SU-DHL-6 (cell line): ENCODE results near the gene LAMA2.

Experiments
- H2AFZ ChIP-seq: fragments of 200-600 bp; sonication (generic); 2 replicates; pipeline ENCODE4 v1.6.1; 2014; ENCODE audit warnings: low read depth, mild to moderate bottlenecking, moderate library complexity, mixed read lengths, antibody characterized with exemption, low read length; ENCODE audit not compliant: severe bottlenecking
- H3F3A ChIP-seq: fragments of 200-600 bp; shearing (Covaris generic); 2 replicates; pipeline ENCODE4 v1.6.0; 2016; ENCODE audit warnings: antibody characterized with exemption, mild to moderate bottlenecking; ENCODE audit not compliant: insufficient read depth
- H3K27ac ChIP-seq: fragments of 200-600 bp; sonication (generic); 2 replicates; pipeline ENCODE4 v1.5.1; 2016; ENCODE audit warnings: low read depth, mild to moderate bottlenecking, low read length, moderate library complexity, mixed read lengths
- H3K27me3 ChIP-seq: fragments of 200-600 bp; sonication (generic), shearing (Covaris generic); 2 replicates; pipeline ENCODE4 v1.6.0; 2014; ENCODE audit warnings: mild to moderate bottlenecking, low read length
- H3K36me3 ChIP-seq: fragments of 200-600 bp; sonication (generic); 2 replicates; pipeline ENCODE4 v1.6.1; 2014; ENCODE audit warnings: mild to moderate bottlenecking, low read length, mixed read lengths
- H3K4me2 ChIP-seq: fragments of 300-600, 200-600 bp; shearing (Covaris generic), sonication (generic); 2 replicates; pipeline ENCODE4 v1.6.0; 2014; ENCODE audit warnings: low read length, low read depth, mild to moderate bottlenecking; ENCODE audit not compliant: poor library complexity, severe bottlenecking
- H3K4me3 ChIP-seq: fragments of 200-600 bp; sonication (generic); 2 replicates; pipeline ENCODE4 v1.5.1; 2014; ENCODE audit warnings: antibody characterized with exemption, low read length, mild to moderate bottlenecking, mixed read lengths; ENCODE audit not compliant: insufficient read depth, poor library complexity, severe bottlenecking
- H3K79me2 ChIP-seq: fragments of 200-600 bp; sonication (generic); 2 replicates; pipeline ENCODE4 v1.6.1; 2014; ENCODE audit warnings: mild to moderate bottlenecking, low read length, moderate library complexity; ENCODE audit not compliant: insufficient read depth
- H3K9ac ChIP-seq: fragments of 200-600 bp; sonication (generic); 2 replicates; pipeline ENCODE4 v1.7.0; 2014; ENCODE audit warnings: mild to moderate bottlenecking, low read length
- H3K9me2 ChIP-seq: fragments of 200-600 bp; sonication (generic); replicated peaks from 2 replicates; pipeline ENCODE4 v1.6.1; 2014; ENCODE audit warnings: low read length; ENCODE audit not compliant: insufficient read depth
- H3K9me3 ChIP-seq: fragments of 200-600 bp; sonication (generic); 2 replicates; pipeline ENCODE4 v1.6.1; 2014; ENCODE audit warnings: low read length, mixed read lengths; ENCODE audit not compliant: insufficient read depth
- H4K20me1 ChIP-seq: fragments of 200-600 bp; sonication (generic); 2 replicates; pipeline ENCODE4 v1.6.1; 2014; ENCODE audit warnings: low read depth, mild to moderate bottlenecking, antibody characterized with exemption, low read length, moderate library complexity, mixed read lengths
- EZH2phosphoT487 ChIP-seq: fragments of 200-600 bp; sonication (generic), shearing (Covaris generic); conservative IDR thresholded peaks from 2 replicates; pipeline ENCODE4 v1.6.1; 2018; ENCODE audit warnings: mild to moderate bottlenecking, antibody characterized with exemption, low read length, moderate library complexity, mixed read lengths
- TF ChIP-seq, protein P1 (sequence below): fragments of 200-600 bp; sonication (generic); IDR thresholded peaks from one replicate; pipeline ENCODE4 v1.5.1; 2017; ENCODE audit warnings: antibody characterized with exemption, mild to moderate bottlenecking, low read length, moderate library complexity; ENCODE audit not compliant: insufficient read depth, poor library complexity, severe bottlenecking

Gene LAMA2

DNA sequence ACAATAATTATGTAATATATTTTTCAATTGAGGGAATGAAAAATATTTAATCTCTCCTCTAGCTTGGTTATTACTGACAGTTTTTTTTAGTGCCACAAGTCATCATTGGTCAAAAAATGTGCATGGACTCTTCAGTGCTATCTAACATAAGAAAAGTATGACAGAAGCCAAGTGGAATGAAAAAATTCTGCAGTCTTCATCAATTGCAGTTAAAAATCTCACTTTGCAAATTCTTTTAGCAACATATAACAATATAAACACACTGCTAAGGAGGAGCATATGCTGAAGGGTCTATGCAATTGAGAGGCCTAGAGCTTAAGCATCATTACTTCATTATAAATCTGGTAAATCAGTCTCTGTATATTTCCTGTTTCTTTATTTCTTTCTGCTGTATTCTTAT, 652.0 kb downstream of the LAMA2 start:
- Histone ChIP-seq H3K4me2 (no peak overlapping the region), H3K9ac (no peak overlapping the region), H4K20me1 (no peaks in the 10 kb centered on the region), H3K79me2 (no peaks in the 10 kb centered on the region), H3K4me3 (no peak overlapping the region), H3K36me3 (no peaks in the 10 kb centered on the region), H3K9me2 (no peaks in the 10 kb centered on the region), H3F3A (no peaks in the 10 kb centered on the region), H3K27me3 (no peaks in the 10 kb centered on the region), H3K27ac (no peak overlapping the region), H3K9me3 (no peaks in the 10 kb centered on the region), H2AFZ (no peak overlapping the region)
- TF ChIP-seq, protein P1, sequence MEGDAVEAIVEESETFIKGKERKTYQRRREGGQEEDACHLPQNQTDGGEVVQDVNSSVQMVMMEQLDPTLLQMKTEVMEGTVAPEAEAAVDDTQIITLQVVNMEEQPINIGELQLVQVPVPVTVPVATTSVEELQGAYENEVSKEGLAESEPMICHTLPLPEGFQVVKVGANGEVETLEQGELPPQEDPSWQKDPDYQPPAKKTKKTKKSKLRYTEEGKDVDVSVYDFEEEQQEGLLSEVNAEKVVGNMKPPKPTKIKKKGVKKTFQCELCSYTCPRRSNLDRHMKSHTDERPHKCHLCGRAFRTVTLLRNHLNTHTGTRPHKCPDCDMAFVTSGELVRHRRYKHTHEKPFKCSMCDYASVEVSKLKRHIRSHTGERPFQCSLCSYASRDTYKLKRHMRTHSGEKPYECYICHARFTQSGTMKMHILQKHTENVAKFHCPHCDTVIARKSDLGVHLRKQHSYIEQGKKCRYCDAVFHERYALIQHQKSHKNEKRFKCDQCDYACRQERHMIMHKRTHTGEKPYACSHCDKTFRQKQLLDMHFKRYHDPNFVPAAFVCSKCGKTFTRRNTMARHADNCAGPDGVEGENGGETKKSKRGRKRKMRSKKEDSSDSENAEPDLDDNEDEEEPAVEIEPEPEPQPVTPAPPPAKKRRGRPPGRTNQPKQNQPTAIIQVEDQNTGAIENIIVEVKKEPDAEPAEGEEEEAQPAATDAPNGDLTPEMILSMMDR, result no peak
- TF ChIP-seq EZH2phosphoT487, result no peak

DNA sequence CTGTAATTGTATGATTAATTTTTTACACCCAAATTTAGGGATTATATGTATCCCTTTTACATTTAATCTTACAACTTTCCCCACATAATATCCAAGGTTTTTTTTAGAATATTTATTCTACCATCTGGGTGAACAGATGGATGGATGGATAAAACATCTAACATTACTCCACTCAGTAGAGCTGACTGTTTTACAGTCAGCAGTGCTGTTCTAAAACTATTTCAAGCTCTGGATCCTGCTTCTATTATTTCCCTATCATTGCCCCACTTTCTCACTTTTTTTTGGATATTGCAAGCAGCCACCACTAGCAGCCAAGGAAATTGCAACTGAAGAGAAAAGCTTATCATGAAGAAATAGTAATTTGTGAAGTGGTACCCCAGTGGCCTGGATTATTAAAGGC, 653.3 kb downstream of the LAMA2 start:
- no peak overlapping the region for H3K4me2 ChIP-seq
- no peaks in the 10 kb centered on the region for H3K36me3 ChIP-seq
- H3F3A ChIP-seq, result no peaks in the 10 kb centered on the region
- no peak for TF ChIP-seq EZH2phosphoT487
- no peaks in the 10 kb centered on the region for H3K27me3 ChIP-seq
- H4K20me1 ChIP-seq, result no peaks in the 10 kb centered on the region
- H2AFZ ChIP-seq, result no peak overlapping the region
- H3K4me3 ChIP-seq, result no peak overlapping the region
- no peak overlapping the region for H3K27ac ChIP-seq
- no peak overlapping the region for H3K9ac ChIP-seq
- H3K9me3 ChIP-seq, result no peaks in the 10 kb centered on the region
- H3K79me2 ChIP-seq, result no peaks in the 10 kb centered on the region
- H3K9me2 ChIP-seq, result no peaks in the 10 kb centered on the region

DNA sequence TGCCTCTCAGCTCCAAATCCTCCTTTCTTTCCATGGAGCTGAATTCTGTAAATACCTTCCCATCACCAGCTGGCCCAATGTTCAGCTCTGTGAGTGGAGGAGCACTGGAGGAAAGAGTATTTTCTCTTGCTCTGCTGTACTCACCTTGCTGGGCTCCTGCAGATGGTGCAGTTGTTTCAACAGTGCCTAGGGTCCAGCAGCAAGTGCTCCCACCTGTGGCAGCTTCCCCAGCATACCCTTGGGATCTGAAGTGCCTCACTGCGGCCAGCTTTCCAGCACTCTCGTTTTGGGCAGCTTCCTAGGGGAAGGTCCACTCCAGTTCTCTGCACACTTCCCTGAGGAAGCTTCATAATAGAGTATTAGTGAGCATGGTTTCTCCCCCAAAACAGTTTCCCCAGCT, 656.1 kb downstream of the LAMA2 start:
- H4K20me1 ChIP-seq, result no peaks in the 10 kb centered on the region
- H3K4me2 ChIP-seq, result no peak overlapping the region
- H3K9ac ChIP-seq, result no peak overlapping the region
- H3K9me3 ChIP-seq, result no peaks in the 10 kb centered on the region
- no peaks in the 10 kb centered on the region for H3K27me3 ChIP-seq
- no peaks in the 10 kb centered on the region for H3K9me2 ChIP-seq
- H3F3A ChIP-seq, result no peaks in the 10 kb centered on the region
- H3K27ac ChIP-seq, result no peak overlapping the region
- no peak overlapping the region for H3K4me3 ChIP-seq
- H3K36me3 ChIP-seq, result no peaks in the 10 kb centered on the region
- no peak overlapping the region for H2AFZ ChIP-seq
- no peak for TF ChIP-seq EZH2phosphoT487
- TF ChIP-seq, protein P1, result no peak
- H3K79me2 ChIP-seq, result no peaks in the 10 kb centered on the region

DNA sequence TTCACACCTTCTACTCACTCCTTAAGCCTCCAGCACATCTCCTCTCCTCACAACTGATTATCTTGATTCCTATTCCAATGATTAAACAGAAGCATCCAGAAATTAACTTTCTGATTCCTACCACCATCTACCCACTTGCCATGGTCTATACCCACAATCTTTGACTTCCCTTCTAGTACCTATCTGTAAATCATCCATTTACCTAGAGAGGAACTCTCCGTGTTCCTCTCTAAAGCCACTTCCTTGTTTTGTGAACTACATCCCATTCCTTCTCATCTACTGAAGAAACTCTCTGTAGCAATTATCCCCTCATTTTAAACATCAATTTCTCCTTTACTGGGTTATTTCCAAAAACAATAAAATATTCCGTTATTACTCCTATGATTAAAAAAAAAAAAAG, 659.8 kb downstream of the LAMA2 start:
- Histone ChIP-seq H3K9ac (no peak overlapping the region), H3K27me3 (no peaks in the 10 kb centered on the region), H4K20me1 (no peaks in the 10 kb centered on the region), H3K36me3 (no peaks in the 10 kb centered on the region), H3K9me2 (no peaks in the 10 kb centered on the region), H3K79me2 (no peaks in the 10 kb centered on the region), H2AFZ (no peak overlapping the region), H3K4me3 (no peak overlapping the region), H3K27ac (no peak overlapping the region), H3K9me3 (no peaks in the 10 kb centered on the region), H3F3A (no peaks in the 10 kb centered on the region), H3K4me2 (no peak overlapping the region)
- TF ChIP-seq, protein P1, result no peak
- no peak for TF ChIP-seq EZH2phosphoT487
